GM19328 (cell line): ENCODE measurements around the gene IL2RG.

ENCODE experiments used
- ATAC-seq: cut with Tn5 transposase; IDR thresholded peaks from one replicate; pipeline ENCODE4 v1.9.1; 2021; ENCODE audit warnings: mild to moderate bottlenecking, moderate library complexity; ENCODE audit not compliant: unreplicated experiment

The IL2RG gene

GRCh38 chrX:71111141-71111843, at the start of gene IL2RG:
TSS of gene IL2RG (minus strand) at chrX:71111577. CDS start at chrX:71111539, 38 bp downstream.
- ATAC-seq, result peak; percentile 79

GRCh38 chrX:71160475-71160874, 49.1 kb upstream of the IL2RG start:
- ATAC-seq, result no peak

DNA sequence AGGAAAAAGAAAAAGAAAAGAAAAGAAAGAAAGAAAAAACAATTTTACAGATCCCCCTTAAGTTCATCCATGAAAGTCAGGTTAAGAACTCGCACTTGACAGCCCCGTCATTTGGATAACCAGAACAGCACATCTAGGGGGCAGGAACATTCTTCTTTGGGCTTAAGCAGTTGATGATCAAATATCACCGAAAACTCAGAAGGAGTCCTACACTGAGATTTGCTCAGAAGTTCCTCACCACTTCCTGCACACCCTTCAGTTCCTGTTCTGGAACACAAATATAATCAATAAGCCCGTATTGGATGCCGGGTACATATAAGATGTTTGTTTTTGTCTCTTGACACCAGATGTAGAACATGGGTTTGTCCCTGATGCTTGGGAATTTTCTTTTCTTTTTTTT, 48.0 kb upstream of the IL2RG start:
- no peak for ATAC-seq

DNA sequence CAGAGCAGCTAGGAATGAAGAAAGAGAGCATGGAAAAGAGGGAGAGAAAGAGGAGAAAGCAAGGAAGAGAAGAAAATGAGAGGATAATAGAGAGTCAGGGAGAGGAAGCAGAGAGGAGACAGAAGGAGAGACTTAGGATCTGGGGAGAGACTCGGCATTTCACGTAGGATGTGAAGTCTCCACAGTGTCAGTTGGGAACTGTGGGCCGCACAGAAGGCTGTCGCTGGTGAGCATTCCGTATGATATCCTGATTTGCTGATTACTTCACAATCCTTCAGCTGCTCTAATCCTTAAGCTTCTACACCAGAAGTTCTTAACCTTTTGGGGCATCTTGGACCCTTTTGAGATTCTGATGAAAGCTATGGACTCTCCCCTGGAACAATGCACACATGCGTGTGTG, 47.2 kb upstream of the IL2RG start:
- no peak for ATAC-seq

DNA sequence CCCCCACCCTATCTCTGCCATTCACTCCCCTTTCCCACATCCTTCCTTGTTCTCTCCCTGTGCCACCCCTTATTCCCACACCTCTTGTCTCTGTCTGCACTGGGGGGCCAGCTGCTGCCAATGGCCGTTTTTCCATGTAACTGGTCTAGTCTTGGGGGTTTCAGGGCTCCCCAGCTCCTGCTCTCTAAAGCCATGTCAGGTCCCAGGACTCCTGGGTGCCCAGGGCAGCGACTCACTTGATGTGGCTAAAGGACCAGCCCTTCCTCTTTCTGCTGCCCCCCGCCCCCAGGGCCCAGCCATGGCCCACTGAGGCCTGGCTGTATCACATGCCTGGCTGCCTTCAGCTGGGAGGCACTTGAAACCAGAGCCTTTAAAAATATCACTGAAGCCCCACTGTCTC, 43.3 kb upstream of the IL2RG start:
- no peak for ATAC-seq

- no peak for ATAC-seq
Observed at GRCh38 chrX:71154196-71154595, 42.8 kb upstream of the IL2RG start.

DNA sequence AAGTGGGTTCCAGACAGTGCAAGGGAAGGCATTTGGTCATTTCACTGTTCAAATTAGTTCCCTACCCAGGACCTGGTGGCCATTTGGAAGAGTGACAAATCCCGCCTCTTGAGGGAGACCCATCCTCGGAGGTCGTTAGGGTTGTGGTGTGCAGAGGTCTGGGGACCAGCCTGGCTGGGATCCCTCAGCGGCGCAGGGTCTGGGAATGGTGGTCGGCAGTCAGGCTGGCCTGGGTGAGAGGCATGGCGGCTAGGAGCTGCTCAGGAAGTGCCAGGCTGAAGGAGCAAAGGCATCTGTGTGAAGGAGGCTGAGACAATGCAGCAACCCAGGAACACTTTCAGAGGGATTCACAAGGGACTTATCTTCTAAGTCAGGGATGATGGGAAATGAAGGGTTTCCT, 40.0 kb upstream of the IL2RG start:
- no peak for ATAC-seq

- ATAC-seq, result no peak
Observed at GRCh38 chrX:71148278-71148663, 36.9 kb upstream of the IL2RG start.

DNA sequence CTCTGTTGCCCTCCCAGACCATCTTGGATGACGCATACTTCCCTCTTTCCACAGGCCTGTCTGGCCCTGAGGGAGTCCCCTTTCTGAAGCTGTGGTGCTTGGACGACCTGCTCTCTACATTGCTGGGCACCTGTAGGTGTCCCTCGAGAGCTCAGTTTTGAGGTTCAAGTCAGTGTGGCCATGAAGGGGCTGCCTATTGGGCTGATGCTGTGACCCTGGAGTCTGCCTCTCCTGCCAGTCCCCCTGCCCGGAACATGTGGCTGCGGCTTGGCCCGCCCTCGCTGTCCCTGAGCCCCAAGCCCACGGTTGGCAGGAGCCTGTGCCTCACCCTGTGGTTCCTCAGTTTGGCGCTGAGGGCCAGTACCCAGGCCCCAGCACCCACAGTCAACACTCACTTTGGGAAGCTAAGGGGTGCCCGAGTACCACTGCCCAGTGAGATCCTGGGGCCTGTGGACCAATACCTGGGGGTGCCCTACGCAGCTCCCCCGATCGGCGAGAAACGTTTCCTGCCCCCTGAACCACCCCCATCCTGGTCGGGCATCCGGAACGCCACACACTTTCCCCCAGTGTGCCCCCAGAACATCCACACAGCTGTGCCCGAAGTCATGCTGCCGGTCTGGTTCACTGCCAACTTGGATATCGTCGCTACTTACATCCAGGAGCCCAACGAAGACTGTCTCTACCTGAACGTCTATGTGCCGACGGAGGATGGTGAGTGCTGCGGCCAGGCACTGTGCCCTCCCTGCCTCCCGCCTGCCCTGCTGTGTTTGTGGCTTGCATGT, 36.3 kb upstream of the IL2RG start:
- ATAC-seq, result no peak

GRCh38 chrX:71144651-71145050, 33.3 kb upstream of the IL2RG start, which contains the start of gene NLGN3:
TSS of gene NLGN3 (plus strand) at chrX:71144841. CDS start at chrX:71147750, 2,909 bp downstream.
- ATAC-seq, result no peak

DNA sequence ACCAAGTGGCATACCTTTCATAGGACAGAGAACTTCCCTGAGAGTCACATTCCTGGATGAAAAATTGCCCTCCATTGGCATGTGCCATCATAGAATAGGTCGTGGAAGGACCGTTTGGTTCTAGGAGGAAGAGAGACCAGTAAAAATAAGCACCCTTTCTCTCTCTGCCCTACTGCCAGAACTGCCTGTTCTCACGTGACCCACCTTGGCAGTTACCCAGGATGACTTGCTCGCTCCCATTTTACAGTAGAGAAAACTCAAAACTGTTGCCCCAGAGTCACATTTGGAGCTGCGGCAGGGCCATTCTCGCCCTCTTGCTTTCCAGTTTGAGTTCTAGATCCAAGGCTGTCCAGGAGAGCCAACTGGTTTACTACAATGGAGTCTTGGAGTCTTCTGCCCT, 32.1 kb upstream of the IL2RG start:
- no peak for ATAC-seq

DNA sequence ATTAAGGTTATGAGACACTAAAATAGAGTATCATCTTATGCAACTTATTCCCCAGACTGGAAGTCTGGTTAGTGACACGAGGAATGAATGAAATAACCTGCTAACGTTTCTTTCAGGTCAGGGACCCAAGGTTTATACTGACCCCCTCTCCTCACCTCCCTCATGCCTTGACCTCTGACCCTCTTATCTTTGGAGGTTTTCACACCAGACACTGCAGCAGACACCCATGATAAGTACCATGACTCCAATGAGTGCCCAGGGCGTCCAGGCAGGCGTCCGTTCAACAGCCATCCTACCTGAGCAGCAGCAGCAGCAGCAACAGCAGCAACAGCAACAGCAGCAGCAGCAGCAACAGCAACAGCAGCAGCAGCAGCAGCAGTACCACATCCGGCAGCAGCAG, 29.1 kb upstream of the IL2RG start:
- ATAC-seq, result no peak

DNA sequence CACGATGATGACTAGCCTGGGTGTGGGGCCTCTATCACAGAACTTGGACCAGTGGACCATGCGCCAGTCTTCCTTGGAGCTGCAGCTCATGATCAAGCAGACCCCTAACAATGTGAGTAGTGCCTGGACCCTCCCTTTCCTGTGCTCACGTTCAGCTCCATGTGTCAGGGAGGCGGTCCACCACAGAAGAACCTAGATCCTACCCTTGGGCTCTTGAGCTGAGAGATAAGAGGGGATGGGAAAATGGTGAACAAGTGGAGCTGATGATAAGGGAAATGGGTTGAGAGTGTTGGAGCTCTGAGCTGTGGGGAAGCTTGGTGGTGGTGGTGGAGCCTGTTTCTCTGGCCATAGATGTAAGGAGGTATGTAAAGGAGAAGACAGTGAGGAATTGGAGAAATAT, 20.1 kb upstream of the IL2RG start:
- no peak for ATAC-seq

DNA sequence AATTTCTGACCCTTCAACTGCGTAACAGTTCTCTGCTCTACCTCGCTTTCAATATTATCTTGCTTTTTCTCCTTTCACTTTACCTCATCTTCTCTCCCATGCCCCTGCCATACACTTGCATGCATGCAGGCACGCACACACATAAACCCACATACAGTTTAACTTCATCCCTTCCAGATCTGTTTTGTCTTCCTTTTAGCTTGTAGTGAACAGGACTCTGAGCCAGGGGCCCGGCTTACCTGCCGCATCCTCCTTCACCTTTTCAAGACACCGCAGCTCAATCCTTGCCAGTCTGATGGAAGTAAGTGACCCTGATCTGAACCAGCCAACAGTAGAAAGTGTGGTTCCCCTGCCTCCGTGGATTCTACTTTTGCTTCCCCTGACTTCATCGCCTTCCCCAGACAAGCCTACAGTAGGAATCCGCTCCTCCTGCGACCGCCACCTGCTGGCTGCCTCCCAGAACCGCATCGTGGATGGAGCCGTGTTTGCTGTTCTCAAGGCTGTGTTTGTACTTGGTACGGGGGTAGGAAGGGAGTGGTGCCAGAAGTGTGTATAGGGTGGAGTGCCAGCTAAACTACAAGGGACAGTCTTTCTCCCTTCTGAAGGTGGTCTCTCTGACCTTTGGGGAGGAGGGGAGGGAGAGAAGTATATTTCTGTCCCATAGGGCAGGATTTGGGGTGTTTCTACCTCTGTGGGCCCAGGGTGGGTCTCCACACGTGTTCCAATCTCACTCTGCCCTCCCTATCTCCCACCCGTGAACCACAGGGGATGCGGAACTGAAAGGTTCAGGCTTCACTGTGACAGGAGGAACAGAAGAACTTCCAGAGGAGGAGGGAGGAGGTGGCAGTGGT, 17.8 kb upstream of the IL2RG start:
- no peak for ATAC-seq

DNA sequence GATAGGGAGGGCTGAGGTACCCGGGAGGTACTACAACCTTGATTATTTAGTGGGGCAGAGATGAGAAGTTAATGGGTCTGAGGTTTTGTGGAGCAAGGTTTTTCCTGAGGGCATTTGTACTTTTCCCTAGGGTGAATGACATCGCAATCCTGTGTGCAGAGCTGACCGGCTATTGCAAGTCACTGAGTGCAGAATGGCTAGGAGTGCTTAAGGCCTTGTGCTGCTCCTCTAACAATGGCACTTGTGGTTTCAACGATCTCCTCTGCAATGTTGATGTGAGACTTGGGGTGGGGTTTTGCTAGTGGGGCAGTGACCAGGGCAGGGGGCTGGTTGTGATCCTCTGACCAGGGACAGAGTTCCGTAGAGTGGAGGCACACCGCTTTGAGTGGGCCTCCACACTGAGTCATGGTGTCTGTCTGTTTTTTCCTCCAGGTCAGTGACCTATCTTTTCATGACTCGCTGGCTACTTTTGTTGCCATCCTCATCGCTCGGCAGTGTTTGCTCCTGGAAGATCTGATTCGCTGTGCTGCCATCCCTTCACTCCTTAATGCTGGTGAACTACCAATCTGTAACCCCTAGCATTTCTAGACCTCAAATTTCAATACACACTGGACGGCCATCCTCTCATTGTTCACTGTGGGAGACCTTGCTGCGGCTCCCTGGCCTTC, 16.9 kb upstream of the IL2RG start:
- ATAC-seq, result no peak

GRCh38 chrX:71118985-71119535, 7.7 kb upstream of the IL2RG start:
- no peak for ATAC-seq

GRCh38 chrX:71118032-71118984, 6.9 kb upstream of the IL2RG start, which contains the start of gene MED12:
TSS of gene MED12 (plus strand) at chrX:71118596. CDS start at chrX:71118755, 159 bp downstream.
- ATAC-seq, result peak; percentile 90

DNA sequence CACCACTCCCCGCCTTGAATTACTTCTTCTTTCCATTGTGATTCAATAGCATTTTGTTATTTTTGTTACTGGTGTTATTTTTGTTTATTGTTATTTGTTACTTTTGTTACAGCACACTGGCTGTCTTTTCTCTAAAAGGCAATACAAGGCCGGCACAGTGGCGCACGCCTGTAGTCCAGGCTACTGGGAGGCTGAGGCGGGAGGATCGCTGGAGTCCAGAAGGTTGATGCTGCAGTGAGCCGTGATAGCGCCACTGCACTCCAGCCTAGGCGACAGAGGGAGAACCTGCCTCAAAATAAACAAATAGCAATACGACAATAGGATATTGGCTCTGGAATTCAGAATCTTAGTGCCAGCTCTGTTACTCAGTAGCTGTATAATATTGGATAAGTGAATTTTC, 6.0 kb upstream of the IL2RG start:
- no peak for ATAC-seq

DNA sequence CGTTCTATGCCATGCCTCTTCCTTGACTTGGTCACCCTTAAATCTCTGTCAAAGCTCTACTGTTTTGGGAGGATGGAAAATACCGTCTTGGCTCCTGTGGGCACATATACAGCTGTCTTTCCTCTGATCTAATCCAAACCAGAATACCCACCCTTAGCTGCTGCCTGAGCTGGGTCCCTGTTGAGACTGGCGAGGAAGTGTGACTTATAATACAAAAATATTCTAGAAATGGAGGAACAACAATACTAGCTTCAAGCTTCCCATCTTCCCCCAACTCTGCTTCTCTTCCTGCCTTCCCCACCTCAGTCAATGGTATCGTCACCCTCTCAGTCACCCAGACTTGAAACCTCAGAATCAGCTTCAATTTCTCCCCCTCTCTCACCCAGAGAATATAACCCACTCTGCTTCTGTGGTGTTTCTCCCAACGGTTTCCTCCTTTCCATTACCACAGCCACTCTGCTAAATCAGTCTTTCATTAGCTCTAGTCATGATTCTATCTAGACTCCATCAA, 599 bp upstream of the IL2RG start:
- ATAC-seq, result peak; percentile 17
